ENCODE results near the gene KRT39.

Gene KRT39

GRCh38 chr17:40996829-40997228, 30.1 kb upstream of the KRT39 start:
- H3K4me3 ChIP-seq (ENCODE audit: low read depth, low read length), result no peak overlapping the region
- no peak for TF ChIP-seq CTCF (IDR thresholded peaks at IDR 0.05; ENCODE audit: borderline replicate concordance, insufficient read depth, low read depth, low read length)

- no peak for TF ChIP-seq CTCF (IDR thresholded peaks at IDR 0.05; ENCODE audit: borderline replicate concordance, insufficient read depth, low read depth, low read length)
- H3K4me3 ChIP-seq (ENCODE audit: low read depth, low read length), result no peak overlapping the region
Observed at GRCh38 chr17:40995116-40995515, 28.4 kb upstream of the KRT39 start.

DNA sequence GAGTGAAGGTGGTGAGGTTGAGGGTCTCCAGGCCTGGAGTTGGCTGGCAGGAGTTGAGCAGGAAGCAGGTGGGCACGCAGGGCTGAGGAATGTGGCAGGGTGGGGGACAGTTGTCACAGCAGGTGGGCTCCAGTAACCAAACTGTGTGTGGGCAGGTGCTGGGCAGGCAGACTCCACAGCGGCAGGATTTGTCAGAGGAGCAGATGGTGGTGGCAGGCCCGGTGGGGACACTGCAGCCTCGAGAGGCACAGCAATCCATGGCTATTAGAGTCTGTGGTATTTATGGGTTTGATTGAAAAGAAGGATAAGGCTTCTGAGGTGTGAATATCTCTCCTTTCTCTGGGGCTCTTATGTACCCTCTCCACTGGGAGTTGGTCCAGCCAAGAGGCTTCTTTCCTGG, 27.1 kb upstream of the KRT39 start, which contains the start of gene KRTAP3-3:
Gene KRTAP3-3, minus strand, starts transcription at position 326 of the 400 bp plus-strand sequence. Its CDS starts 67 bp downstream, at position 259.
- H3K4me3 ChIP-seq (ENCODE audit: low read depth, low read length), result no peak within 1 kb of the TSS
- TF ChIP-seq CTCF (IDR thresholded peaks at IDR 0.05; ENCODE audit: borderline replicate concordance, insufficient read depth, low read depth, low read length), result no peak

- no peak for TF ChIP-seq CTCF (IDR thresholded peaks at IDR 0.05; ENCODE audit: borderline replicate concordance, insufficient read depth, low read depth, low read length)
- H3K4me3 ChIP-seq (ENCODE audit: low read depth, low read length), result no peak overlapping the region
Observed at GRCh38 chr17:40993084-40993483, 26.3 kb upstream of the KRT39 start.

DNA sequence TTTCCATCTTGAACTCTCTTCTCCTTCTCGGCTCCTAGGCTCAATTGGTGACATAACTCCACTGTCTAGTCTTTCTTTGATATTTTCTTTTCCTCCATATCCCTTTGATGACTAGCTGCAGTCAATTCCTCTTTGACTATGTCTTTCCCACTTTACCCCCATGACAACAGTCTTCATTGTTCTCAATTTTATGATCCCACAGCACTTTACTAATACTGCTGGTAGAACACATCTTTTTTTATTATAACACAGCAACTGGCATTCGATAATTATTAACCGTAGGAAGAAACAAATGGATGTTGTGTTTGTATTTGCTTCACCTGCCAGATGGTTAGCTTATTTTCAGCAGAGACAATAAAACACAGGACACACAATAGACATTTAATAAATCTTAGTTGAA, 25.9 kb upstream of the KRT39 start:
- TF ChIP-seq CTCF (IDR thresholded peaks at IDR 0.05; ENCODE audit: borderline replicate concordance, insufficient read depth, low read depth, low read length), result no peak
- no peak overlapping the region for H3K4me3 ChIP-seq (ENCODE audit: low read depth, low read length)

DNA sequence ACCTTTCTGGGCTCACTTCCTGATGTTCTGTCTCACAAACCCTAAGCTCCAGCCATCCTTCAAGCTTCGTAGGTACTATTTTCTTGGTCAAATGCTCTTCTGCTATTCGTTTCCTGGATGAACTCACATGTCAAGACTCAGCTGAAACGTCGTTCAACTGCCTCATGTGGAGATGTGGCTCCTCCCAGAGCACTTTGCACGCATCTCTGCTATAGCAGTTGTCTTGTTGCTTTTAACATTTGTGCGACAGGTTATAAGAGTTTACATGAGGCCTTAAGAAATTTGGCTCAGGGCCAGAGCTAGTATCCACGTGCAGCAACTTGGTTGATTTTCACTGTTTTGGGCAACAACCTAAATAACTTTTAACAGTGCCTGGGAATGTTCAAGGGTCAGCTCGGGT, 20.2 kb upstream of the KRT39 start:
- TF ChIP-seq CTCF (IDR thresholded peaks at IDR 0.05; ENCODE audit: borderline replicate concordance, insufficient read depth, low read depth, low read length), result no peak
- H3K4me3 ChIP-seq (ENCODE audit: low read depth, low read length), result no peak overlapping the region

GRCh38 chr17:40984226-40984625, 17.5 kb upstream of the KRT39 start, which contains the start of gene KRT40:
Gene KRT40 (minus strand): TSS chr17:40984326. CDS start chr17:40984273, 53 bp downstream.
- H3K4me3 ChIP-seq (ENCODE audit: low read depth, low read length), result no peak within 1 kb of the TSS
- TF ChIP-seq CTCF (IDR thresholded peaks at IDR 0.05; ENCODE audit: borderline replicate concordance, insufficient read depth, low read depth, low read length), result no peak
